HG03135 (cell line): ENCODE data around the gene G6PC1.
"Not testable (repeated sequence)": the region's sequence is repeated elsewhere in the genome, so short reads cannot be mapped to it uniquely, and the experiment has no call there.

Source experiments
- ATAC-seq: cut with Tn5 transposase; IDR thresholded peaks from one replicate; pipeline ENCODE4 v1.9.1; 2021; ENCODE audit warnings: mild to moderate bottlenecking, moderate library complexity; ENCODE audit not compliant: unreplicated experiment

Gene G6PC1

DNA sequence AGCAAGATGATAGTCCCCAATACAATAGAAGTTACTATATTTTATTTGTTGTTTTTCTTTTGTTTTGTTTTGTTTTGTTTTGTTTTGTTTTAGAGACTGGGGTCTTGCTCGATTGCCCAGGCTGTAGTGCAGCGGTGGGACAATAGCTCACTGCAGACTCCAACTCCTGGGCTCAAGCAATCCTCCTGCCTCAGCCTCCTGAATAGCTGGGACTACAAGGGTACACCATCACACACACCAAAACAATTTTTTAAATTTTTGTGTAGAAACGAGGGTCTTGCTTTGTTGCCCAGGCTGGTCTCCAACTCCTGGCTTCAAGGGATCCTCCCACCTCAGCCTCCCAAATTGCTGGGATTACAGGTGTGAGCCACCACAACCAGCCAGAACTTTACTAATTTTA lies 618 bp upstream of the G6PC1 start:
- not testable (repeated sequence) for ATAC-seq

DNA sequence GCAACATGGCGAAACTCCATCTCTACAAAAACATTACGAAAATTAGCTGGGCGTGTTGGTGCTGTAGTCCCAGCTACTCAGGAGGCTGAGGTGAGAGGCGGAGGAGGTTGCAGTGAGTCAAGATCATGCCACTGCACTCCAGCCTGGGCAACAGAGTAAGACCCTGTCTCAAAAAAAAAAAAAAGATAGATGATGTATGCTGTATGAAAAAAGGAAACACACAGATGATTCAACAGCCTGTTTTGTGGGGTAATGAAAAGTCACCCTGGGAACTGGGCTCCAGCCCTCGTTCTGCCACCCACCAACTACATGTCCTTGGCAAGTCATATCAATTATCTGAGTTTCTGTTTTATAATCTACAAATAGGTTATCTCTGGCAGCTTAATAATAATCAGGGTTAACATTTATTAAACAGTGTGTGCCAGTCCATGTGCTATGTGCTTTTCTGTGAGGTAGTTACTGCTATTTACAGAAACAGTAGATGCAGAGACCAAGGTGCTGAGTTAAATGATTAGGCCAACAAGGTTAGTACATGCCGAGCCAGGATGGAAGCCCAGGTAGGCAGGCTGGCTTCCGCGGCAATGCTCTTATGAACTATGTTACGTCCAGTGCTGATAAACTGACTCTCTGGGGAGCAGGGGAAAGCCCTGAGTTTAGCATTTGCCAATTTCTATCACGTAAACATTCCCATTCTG lies 1.1 kb downstream of the G6PC1 start:
- no peak for ATAC-seq

DNA sequence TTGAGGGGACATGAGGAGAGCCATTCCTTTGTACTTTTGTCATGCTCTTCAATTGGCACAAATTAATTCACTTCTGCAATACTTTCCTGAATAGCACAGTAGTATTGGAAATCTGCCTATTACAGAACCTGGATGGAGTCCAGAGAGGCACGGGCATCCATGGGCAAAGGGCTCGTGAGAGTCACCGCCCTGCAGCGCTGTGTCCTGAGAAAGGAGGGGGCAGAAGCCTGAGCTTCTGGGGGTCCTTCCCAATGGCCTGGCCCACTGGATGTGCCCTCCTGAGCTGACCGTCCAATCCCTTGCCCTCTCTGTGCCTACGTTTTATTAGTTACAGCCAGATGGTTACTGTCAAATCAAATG lies 3.5 kb downstream of the G6PC1 start:
- no peak for ATAC-seq

DNA sequence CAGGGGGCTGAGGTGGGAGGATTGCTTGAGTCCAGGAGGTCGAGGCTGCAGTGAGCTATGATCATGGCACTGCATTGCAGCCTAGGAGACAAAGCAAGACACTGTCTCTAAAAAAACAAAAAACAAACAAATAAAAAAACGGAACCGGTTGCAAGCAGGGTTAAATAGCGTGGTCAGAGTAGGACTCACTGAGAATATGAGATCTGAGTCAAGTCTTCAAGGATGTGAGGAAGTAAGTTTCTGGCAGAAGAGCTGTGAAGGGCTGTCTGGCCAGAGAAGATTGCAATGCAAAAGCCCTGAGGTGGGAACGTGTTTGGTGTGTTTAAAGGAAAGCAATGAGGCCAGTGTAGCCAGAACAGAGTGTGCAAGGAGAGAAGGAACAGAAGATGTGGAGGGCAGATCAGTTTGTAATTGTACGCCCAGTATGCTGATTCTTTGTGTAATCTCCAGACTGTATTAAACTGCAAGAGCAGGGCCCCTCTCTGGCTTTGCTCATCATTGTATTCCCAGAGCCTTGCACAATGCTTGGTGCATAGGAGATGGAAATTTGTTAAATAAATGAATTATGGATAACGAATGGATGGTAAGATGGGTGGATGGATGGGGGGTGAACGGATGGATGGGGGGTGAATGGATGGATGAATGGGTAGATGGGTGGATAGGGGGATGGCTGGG lies 6.3 kb downstream of the G6PC1 start:
- no peak for ATAC-seq

DNA sequence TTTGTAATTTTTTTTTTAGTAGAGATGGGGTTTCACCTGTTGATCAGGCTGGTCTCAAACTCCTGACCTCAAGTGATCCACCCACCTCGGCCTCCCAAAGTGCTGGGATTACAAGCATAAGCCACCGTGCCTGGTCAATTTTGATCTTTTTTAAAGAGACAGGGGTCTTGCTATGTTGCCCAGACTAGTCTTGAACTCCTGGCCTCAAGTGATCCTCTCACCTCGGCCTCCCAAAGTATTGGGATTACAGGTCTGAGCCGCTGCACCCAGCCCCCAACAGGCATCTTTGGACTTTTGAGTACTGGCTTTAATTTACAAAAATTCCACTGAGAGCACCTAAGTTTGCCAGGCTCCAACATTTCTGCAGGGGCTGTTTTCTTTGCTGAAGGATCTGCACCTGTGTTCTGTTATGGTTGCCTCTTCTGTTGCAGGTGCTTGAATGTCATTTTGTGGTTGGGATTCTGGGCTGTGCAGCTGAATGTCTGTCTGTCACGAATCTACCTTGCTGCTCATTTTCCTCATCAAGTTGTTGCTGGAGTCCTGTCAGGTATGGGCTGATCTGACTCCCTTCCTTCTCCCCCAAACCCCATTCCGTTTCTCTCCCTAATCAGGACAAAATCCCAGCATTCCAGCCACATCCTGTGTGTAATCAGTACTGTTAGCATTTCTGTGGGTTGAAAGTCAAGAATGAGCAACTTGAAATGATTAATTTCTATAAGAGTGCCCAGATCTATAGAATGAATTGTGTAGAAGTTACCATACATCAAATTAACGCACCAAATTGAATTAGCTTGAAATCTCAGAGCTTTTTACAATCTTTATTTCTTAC lies 8.5 kb downstream of the G6PC1 start:
- no peak for ATAC-seq

DNA sequence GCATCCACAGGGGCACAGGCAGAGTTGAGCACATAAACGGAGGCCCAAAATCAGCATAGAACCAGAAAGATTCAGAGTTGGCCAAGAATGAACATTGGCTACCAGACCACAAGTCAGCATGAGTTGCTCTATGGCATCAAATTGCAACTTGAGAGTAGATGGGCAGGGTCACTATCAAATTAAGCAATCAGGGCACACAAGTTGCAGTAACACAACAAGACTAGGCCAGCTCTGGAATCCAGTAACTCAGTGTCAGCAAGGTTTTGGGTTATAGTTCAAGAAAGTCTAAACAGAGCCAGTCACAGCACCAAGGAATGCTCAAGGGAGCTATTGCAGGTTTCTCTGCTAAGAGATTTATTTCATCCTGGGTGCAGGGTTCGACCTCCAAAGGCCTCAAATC lies 12.9 kb downstream of the G6PC1 start:
- ATAC-seq: no peak

DNA sequence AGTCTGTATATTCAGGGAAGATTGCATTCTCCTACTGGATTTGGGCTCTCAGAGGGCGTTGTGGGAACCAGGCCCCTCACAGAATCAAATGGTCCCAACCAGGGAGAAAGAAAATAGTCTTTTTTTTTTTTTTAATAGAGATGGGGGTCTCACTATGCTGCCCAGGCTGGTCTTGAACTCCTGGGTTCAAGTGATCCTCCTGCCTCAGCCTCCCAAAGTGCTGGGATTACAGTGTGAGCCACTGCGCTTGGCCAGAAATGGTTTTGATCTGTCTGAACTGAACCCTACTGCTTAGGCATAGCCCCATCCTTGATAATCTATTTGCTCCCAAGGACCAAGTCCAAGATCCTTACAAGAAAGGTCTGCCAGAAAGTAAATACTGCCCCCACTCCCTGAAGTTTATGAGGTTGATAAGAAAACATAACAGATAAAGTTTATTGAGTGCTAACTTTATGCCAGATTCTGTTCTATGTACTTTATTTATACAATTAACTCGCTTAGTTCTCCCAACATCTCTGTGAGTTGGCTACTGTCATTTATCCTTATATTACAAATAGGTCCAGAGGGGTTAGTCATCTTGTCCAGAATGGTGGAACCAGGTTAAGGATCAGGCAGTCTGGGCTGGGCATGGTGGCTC lies 13.5 kb downstream of the G6PC1 start:
- ATAC-seq: no peak

DNA sequence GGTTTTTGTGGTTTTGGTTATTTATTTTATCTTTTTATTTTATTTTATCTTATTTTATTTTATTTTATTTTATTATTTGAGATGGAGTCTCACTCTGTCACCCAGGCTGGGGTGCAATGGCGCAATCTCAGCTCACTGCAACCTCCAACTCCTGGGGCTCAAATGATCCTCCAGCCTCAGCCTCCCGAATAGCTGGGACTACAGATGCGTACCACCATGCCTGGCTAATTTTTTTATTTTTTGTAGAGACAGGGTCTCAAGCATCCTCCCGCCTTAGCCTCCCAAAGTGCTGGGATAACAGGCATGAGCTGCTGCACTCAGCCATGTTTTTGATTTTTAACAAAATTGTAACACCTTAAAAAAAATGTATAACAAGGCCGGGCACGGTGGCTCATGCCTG lies 14.7 kb downstream of the G6PC1 start:
- ATAC-seq: not testable (repeated sequence)

DNA sequence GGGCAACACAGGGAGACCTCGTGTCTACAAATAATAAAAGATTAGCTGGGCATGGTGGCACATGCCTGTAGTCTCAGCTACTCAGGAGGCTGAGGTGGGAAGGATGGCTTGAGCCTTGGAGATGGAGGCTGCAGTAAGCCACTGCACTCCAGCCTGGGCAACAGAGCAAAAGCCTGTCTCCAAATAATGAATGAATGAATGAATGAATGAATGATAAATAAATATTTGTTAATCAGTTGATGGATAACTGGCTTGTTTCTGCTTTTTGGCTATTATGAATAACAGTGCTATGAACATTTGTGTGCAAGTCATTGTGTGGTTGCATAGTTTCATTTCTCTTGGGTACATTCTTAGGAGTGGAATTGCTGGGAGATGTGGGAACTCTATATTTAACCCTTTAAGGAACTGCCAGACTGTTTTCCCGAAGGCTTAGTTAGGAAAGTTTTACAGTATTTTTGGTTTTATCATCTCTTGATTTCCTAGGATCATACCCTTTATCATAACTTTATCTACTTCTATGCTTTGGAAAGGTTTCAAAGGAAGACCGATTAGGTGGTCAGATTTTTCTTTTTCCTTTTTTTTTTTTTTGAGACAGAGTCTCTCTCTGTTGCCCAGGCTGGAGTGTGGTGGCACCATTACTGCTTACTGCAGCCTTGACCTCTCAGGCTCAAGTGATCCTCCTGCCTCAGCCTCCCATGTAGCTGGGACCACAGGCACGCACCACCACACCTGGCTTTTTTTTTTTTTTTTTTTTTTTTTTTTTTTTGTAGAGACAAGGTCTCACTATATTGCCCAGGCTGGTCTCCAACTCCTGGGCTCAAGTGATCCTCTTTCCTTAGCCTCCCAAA lies 16.0 kb downstream of the G6PC1 start:
- ATAC-seq: not testable (repeated sequence)

DNA sequence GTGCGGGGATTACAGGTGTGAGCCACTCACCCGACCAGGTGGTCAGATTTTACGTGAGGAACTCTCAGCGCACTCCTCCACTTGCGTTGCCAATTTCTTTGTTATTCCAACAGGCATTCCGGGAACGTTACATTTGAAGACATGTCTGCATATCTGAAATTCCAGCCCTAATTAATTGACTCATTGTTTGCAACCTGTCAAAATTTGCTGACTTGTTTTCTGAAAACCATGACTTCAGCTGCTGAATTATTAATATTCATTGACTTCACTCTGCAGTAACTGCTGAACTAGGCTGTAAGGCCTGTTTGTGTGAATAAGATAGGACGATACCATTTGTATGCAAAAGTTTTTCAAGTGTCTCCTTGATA lies 16.6 kb downstream of the G6PC1 start:
- no peak for ATAC-seq

DNA sequence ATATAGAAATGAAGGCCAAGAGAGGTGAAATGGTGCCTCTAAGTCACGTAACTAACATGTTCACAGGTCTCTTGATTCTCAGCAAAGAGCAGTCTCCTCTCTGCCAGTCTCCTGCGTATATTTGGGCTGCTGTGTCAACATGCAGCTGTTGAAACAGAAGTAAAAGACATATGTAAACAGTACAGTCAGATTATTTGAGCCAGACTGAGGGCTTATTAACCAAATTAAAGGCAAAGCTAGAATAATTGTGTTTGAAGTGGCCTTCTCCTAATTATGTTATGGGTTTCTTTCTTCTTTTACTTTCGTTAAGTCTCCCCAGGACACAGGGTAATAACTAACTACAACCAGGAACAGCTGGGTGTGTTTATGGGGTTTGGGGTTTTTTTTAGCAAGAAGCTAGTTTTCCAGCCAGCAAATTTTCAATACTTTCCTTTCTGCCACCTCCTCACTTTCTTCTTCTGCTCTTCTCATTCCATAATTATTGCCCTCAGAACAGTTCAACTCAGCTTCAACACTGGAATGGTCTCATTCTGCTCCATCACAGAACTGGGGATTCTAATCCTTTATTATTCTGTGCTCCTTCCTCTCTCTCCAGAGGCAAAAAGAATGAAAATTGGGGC lies 18.4 kb downstream of the G6PC1 start:
- no peak for ATAC-seq

DNA sequence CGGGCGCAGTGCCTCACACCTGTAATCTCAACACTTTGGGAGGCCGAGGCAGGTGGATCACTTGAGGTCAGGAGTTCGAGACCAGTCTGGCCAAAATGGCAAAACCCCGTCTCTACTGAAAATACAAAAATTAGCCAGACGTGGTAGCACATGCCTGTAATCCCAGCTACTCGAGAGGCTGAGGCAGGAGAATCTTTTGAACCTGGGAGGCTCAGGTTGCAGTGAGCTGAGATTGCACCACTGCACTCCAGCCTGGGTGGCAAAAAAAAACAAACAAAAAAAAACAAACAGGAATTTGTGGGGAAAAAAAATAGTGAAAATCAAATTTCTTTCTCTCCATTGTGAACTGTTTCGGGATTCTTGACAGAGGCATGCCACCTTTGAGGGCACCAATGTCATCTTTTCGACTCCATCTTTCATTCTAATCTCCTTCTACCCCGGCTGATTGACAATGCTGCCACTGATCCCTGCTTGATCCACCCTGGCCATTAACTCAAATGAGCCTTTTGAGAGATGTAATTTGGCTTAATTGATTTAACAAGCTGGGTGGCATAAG lies 19.0 kb downstream of the G6PC1 start:
- ATAC-seq: not testable (repeated sequence)

DNA sequence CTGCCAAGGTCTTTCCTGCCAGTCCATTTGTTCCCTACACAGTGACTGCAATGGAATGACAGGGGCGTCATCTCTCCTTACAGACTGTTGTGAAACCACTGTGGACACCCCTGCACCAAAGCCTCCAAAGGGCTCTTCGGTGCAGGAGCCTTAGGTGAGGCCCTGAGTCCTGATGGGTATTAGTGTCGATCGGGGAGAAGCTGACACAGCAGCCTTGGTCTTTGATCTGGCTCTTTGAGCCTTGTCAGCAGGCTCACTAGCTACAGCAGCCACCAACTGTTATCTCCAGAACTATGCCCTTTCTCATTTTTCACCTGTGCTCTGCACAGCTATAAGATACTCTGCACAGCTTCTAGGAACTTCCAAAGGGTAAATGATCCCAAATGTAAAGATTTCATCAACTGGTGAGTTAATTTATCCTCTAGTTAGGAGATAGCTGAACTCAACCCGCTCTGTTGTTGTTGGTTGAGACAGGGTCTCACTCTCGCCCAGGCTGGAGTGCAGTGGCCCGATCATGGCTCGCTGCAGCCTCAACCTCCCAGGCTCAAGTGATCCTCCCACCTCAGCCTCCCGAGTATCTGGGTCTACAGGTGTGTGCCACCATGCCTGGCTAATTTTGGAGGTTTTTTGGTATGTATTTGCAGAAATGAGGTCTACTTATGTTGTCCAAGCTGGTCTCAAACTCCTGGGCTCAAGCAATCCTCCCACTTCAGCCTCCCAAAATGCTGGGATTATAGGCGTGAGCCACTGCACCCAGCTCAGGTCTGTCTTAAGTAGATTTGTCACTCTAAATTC lies 19.7 kb downstream of the G6PC1 start:
- no peak for ATAC-seq

DNA sequence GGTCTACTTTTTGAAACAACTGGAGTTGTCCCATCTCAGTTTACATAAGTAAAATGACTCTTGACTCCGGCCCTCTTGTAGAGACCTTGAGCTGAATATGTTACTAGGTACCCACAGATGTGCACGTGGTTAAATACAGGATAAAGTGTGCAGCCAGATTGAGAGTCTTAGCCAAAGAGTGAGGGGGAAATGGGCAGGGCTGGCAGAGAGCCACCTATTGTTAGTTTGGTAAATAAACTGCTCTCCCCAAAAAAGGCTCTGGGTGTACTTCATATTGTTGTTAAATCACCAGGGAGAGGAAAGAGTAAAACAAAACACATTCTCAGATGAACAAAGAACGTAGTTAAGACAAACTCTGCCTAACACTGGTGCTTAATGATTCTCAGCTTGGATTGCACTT lies 20.3 kb downstream of the G6PC1 start:
- ATAC-seq: no peak

DNA sequence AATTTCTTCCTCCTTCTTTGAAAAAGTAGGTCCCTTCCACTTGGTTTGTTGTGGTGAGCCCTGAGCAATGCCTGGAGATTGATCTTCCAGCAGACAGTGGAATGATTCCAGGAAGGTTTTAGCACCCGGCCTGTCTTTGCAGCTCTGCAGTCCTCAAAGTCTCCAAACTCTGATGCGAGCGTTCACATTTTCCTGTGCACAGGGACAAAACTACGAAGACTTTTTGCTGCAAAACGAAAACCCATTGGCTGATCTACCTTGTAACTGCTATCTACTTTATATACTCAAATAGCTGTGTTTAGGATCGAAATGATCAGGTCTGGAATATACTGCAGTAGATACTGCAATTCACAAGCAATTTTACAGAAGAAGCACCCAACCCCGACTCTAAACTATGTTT lies 21.7 kb downstream of the G6PC1 start:
- no peak for ATAC-seq

DNA sequence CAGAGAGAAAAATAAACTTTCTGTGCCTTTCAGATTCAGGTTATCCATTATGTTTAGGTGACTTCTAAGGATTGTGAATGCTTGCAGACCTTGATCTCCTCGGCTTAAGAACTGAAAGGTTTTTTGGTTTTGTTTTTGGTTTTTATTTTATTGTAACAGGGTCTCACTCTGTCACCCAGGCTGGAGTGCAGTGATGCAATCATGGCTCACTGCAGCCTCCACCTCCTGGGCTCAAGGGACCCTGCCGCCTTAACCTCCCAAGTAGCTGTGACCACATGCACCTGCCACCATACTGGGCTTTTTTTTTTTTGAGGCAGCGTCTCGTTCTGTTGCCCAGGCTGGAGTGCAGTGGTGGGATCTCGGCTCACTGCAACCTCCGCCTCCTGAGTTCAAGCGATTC lies 22.9 kb downstream of the G6PC1 start:
- ATAC-seq: not testable (repeated sequence)

DNA sequence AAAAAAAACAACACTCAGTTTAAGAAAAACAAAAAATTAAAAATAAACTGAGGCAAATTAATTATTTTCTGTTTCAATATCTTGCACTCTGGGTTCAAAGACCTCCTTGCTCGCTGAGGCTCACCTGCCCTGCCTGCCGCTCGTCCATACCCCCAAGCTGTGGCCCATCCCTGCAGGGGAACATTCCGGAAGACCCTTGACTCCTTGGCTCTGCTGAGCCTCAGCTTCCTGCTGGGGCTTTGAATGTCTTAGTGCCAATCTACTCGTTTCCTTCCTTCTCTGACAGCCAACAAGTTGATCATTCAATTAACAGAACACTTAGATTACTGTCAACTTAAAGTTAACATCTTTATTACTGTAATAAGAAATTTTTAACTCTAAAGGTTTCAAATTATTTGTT lies 24.3 kb downstream of the G6PC1 start:
- no peak for ATAC-seq

DNA sequence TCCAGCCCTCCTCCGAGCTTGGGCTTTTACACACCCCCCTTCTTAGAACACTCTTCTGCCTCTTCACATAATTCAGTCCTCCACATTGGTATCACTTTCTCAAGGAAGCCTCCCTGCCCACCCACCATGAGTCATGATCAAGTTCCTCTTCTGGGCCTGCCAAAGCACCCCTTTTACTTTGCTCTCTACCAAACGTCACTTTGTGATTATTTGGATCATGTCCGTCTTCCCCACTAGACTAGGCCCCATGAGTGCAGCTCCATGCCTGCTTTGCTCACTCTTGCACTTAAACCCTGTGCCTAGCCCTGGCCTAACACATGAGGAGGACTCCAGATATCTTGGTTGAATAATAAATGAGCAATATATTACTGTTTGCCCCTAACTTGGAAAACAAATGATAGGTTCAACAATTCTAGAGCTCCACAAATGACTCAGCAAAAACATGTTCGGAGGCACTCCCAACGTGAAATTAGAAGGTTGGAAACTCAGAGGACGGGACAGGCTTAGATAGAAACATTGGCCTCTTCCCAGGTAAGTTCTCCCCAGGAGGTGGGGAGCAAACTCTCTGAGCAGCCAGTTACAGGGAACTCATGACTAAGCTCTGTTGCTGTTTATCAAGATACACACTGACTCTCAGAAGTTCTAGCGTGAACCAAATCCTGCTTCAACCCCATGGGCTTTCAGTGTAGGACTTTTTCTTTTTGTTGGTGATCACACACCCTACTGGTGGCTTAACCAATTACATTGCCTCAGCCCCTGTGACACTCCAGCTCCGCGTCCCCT lies 28.3 kb downstream of the G6PC1 start:
- no peak for ATAC-seq
